ENCODE measurements around the gene LBHD1. TPM values are rescaled to one million over a fixed set of nuclear protein-coding genes. Genes with fewer than 3 reads are reported as not detected.

The LBHD1 gene
- polyA plus RNA-seq, 3 donors, result 1.9 to 9.1 (median 2.9) TPM

GRCh38 chr11:62687508-62688396, 15.7 kb upstream of the LBHD1 start:
- 36% methylated on average over 73 of the region's 74 CpGs for WGBS (ENCODE audit: insufficient coverage)

More at GRCh38 chr11:62687508-62688396, 15.7 kb upstream of the LBHD1 start:
- Histone ChIP-seq H3K27ac (ENCODE audit: low read depth in 1 of 2, low read length in 2 of 2) (no peak overlapping the region), H3K27me3 (ENCODE audit: control insufficient read depth in 2 of 2, insufficient read depth in 2 of 2, low read length in 2 of 2) (peaks cover 9 to 26% of the 10 kb centered on the region in 2 donors), H4K20me1 (ENCODE audit: insufficient read depth, low read length) (no peaks in the 10 kb centered on the region), H3K4me3 (replicated peaks in 1 of 3; ENCODE audit: low read depth in 2 of 3, low read length in 3 of 3) (no peak overlapping the region), H2AFZ (ENCODE audit: insufficient read depth, low read depth, low read length, poor library complexity, severe bottlenecking) (peak overlapping the region; percentile 72), H3K9me3 (replicated peaks in 1 of 2; ENCODE audit: control insufficient read depth in 1 of 2, insufficient read depth in 1 of 2, low read length in 2 of 2) (no peaks in the 10 kb centered on the region), H3K4me2 (replicated peaks; ENCODE audit: extremely low read depth, low read length, poor library complexity, severe bottlenecking) (peak overlapping the region; percentile 58), H3K79me2 (ENCODE audit: insufficient read depth, low read length) (no peaks in the 10 kb centered on the region), H3K36me3 (replicated peaks in 1 of 2; ENCODE audit: control insufficient read depth in 1 of 2, insufficient read depth in 2 of 2, low read length in 2 of 2) (peaks cover 26 to 32% of the 10 kb centered on the region in 2 donors), H3K9ac (ENCODE audit: insufficient read depth, low read length, poor library complexity, severe bottlenecking) (peak overlapping the region; percentile 36), H3K4me1 (ENCODE audit: control insufficient read depth in 1 of 2, insufficient read depth in 2 of 2, low read length in 2 of 2) (peaks cover 5 to 8% of the 10 kb centered on the region in 2 donors)
- H3K36me3 Mint-ChIP-seq, result peaks cover 37 to 39% of the 10 kb centered on the region in 2 donors
- DNase-seq, result no peak
- peaks cover 26 to 32% (median 29%) of the 10 kb centered on the region in 3 donors for H3K27me3 Mint-ChIP-seq (ENCODE audit: low read depth in 3 of 3)
- peaks cover 5% of the 10 kb centered on the region for H3K4me1 Mint-ChIP-seq
- intact Hi-C loops (cut with micrococcal nuclease), result loop anchor here in 1 of 2 donors (5.0 kb wide), 1 partner anchor 290 kb away; no protein-coding TSS in a partner anchor
- no peak overlapping the region for H3K27ac Mint-ChIP-seq
- peaks cover 0 to 4% (median 0%) of the 10 kb centered on the region in 7 donors for H3K9me3 Mint-ChIP-seq
- no peak for TF ChIP-seq CTCF (IDR thresholded peaks at IDR 0.05)
- H3K4me3 Mint-ChIP-seq, result peak overlapping the region; percentile 53 to 80
